HepG2 (cell line): Measurements from ENCODE around the gene ATP11A. TPM values are rescaled to one million over a fixed set of nuclear protein-coding genes. Genes with fewer than 3 reads are reported as not detected.

Experiments used
- DPF2 ChIP-seq: sonication (generic); formaldehyde crosslinking; IDR thresholded peaks from 2 replicates; pipeline ENCODE4 v1.4.0; 2020; ENCODE audit warnings: mild to moderate bottlenecking, low read depth, missing genetic modification reagents, borderline replicate concordance
- ERF ChIP-seq: IDR thresholded peaks from 2 replicates; pipeline ENCODE4 v1.6.1; 2018; ENCODE audit warnings: missing biosample characterization, missing genetic modification reagents
- GLMP ChIP-seq: sonication (generic); formaldehyde crosslinking; IDR thresholded peaks from 2 replicates; pipeline ENCODE4 v1.9.0; 2021; ENCODE audit warnings: missing genetic modification reagents, mild to moderate bottlenecking, borderline replicate concordance
- GZF1 ChIP-seq: sonication (generic); formaldehyde crosslinking; IDR thresholded peaks from 2 replicates; pipeline ENCODE4 v1.5.1; 2020; ENCODE audit warnings: mild to moderate bottlenecking, missing genetic modification reagents
- HNF4A ChIP-seq: sonication (generic); formaldehyde crosslinking; IDR thresholded peaks from 2 replicates; pipeline ENCODE4 v1.4.0; 2020; ENCODE audit warnings: missing genetic modification reagents
- IKZF5 ChIP-seq: IDR thresholded peaks from 2 replicates; pipeline ENCODE4 v1.6.1; 2018; ENCODE audit warnings: missing genetic modification reagents, mild to moderate bottlenecking, missing compliant biosample characterization
- MAZ ChIP-seq, 2 experiments: sonication (generic) in 1 of 2; formaldehyde crosslinking in 1 of 2; IDR thresholded peaks; 2 replicates each; pipeline versions ENCODE4 v1.5.0 to v1.6.1; 2012 to 2020; ENCODE audit warnings: low read depth in 2 of 2, mild to moderate bottlenecking in 2 of 2, borderline replicate concordance in 1 of 2, improper control_type of control experiment in 1 of 2, low read length in 1 of 2, missing genetic modification reagents in 1 of 2, moderate library complexity in 1 of 2
- NR2F1 ChIP-seq, 2 experiments: fragments of 450-650 bp in 1 of 2; formaldehyde crosslinking in 1 of 2; IDR thresholded peaks; 2 replicates each; pipeline versions ENCODE4 v1.5.0 to v1.6.1; 2016 to 2020; ENCODE audit warnings: mild to moderate bottlenecking in 1 of 2, missing compliant biosample characterization in 1 of 2, missing genetic modification reagents in 1 of 2, moderate library complexity in 1 of 2
- PLSCR1 ChIP-seq: sonication (generic); formaldehyde crosslinking; IDR thresholded peaks from 2 replicates; pipeline ENCODE4 v1.5.0; 2020; ENCODE audit warnings: missing genetic modification reagents, mild to moderate bottlenecking, borderline replicate concordance
- RARG ChIP-seq: sonication (generic); formaldehyde crosslinking; IDR thresholded peaks from 2 replicates; pipeline ENCODE4 v1.4.0; 2020; ENCODE audit warnings: low read depth, mild to moderate bottlenecking, missing genetic modification reagents
- YEATS2 ChIP-seq: sonication (generic); formaldehyde crosslinking; IDR thresholded peaks from 2 replicates; pipeline ENCODE4 v1.4.0; 2020; ENCODE audit warnings: missing genetic modification reagents, borderline replicate concordance
- ZBTB20 ChIP-seq: sonication (generic); formaldehyde crosslinking; IDR thresholded peaks from 2 replicates; pipeline ENCODE4 v1.8.1; 2023; ENCODE audit warnings: missing genetic modification reagents, low read depth, mild to moderate bottlenecking, borderline replicate concordance
- ZNF225 ChIP-seq: sonication (generic); formaldehyde crosslinking; IDR thresholded peaks from 2 replicates; pipeline ENCODE4 v1.4.0; 2020; ENCODE audit warnings: mild to moderate bottlenecking, missing genetic modification reagents
- ZNF441 ChIP-seq: sonication (generic); formaldehyde crosslinking; IDR thresholded peaks from 2 replicates; pipeline ENCODE4 v1.7.0; 2021; ENCODE audit warnings: missing genetic modification reagents, borderline replicate concordance
- ZNF552 ChIP-seq: sonication (generic); formaldehyde crosslinking; IDR thresholded peaks from 2 replicates; pipeline ENCODE4 v1.9.0; 2022; ENCODE audit warnings: missing genetic modification reagents, mild to moderate bottlenecking, borderline replicate concordance
- ZNF570 ChIP-seq: sonication (generic); formaldehyde crosslinking; IDR thresholded peaks from 2 replicates; pipeline ENCODE4 v1.4.0; 2020; ENCODE audit warnings: mild to moderate bottlenecking, missing genetic modification reagents, borderline replicate concordance
- polyA plus RNA-seq, 8 experiments: library from polyadenylated mRNA; depleted of rRNA in 3 of 8; stranded (reverse) in 7 of 8; unstranded in 1 of 8; fragments of >200 nt; fragmentation: Illumina TruSeq in 4 of 8; extraction: Trizol in 4 of 8; gene quantifications; 2 replicates each; pipeline versions ENCODE4 v1.2.1 to v1.2.3, GENCODE V29; 2011 to 2016; ENCODE audit warnings: low read depth in 4 of 8, missing spikeins in 1 of 8, mixed read lengths in 1 of 8; ENCODE audit not compliant: insufficient read depth in 1 of 8
- total RNA-seq, 5 experiments: library from RNA; depleted of rRNA; stranded (reverse); fragments of >200 nt; fragmentation: Illumina TruSeq; extraction: Trizol; gene quantifications; 2 replicates each; pipeline ENCODE4 v1.2.3, GENCODE V29; 2016; ENCODE audit warnings: low read depth in 1 of 5
- TF ChIP-seq, protein P1 (sequence below): sonication (generic); formaldehyde crosslinking; IDR thresholded peaks from 2 replicates; pipeline ENCODE4 v1.4.0; 2020; ENCODE audit warnings: mild to moderate bottlenecking, missing genetic modification reagents
- TF ChIP-seq, protein P2 (sequence below): fragments of 450-650 bp; IDR thresholded peaks from 2 replicates; pipeline ENCODE4 v1.6.1; 2016
- TF ChIP-seq, protein P3 (sequence below): sonication (generic); formaldehyde crosslinking; IDR thresholded peaks from 2 replicates; pipeline ENCODE4 v1.5.1; 2020; ENCODE audit warnings: missing genetic modification reagents, mild to moderate bottlenecking, borderline replicate concordance

The ATP11A gene
- total and polyA plus RNA-seq, 2 of the 13 experiments (the other 11 are each of a cell fraction or from before 2014, with no cell fraction given): 18.4 to 20.1 TPM

DNA sequence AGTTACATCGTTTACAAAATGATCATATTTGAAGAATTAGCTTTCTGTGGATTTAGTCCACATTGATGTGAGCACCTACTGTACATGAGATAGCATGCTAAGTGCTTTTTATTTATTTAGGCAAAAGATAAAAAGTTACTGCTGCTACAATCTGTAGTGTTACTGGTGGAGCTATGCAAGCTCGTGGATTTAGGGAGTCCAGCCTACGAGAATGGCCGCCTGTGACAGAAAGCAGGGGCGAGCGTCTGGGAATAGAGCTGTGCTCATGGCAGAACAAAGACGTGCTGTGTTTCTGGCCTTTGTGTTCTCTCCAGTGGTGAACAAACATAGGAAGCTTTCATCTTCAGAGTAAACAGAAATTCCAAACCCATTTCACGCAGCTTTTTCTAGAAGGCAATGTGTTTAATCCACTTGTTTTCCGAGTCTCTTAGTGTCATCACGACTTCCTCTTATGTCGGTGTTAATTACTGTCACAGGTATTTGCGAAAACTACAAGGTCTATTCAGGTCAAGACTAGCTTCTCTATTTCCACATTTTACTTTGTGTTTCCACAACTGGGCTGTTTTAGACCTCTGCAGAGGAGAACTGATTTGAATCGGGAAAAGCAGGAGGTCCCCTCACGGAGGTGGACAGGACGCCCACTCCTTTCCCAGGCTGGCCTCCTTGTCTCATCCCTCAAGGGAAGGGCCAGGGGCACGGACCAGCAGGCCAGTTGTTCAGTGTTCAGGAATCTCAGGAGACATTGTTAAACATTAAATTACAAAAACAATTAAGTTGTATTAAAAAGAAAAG lies 67.3 kb downstream of the ATP11A start (continued):
- TF ChIP-seq ZNF570 (CRISPR knock-in tag) (no peak), ZNF225 (CRISPR knock-in tag) (no peak), IKZF5 (CRISPR knock-in tag) (peak; percentile 90), MAZ (IDR thresholded peaks at IDR 0.05; ENCODE audit: borderline replicate concordance, low read depth, low read length) (no peak), MAZ (CRISPR knock-in tag; IDR thresholded peaks at IDR 0.05; ENCODE audit: low read depth) (peak; percentile 47), ZNF552 (no peak), ZNF441 (no peak), YEATS2 (CRISPR knock-in tag) (no peak; the same call in 1 of the 2 replicates), GLMP (CRISPR knock-in tag) (no peak), PLSCR1 (no peak; the same call in 1 of the 2 replicates), GZF1 (no peak), ZBTB20 (0 out of 2 replicates have a peak, but pooled peaks have one; percentile 39), NR2F1 (CRISPR knock-in tag; IDR thresholded peaks at IDR 0.05) (peak in 1 of 2 experiments; percentile 70; a peak in 2 of 4 replicates), RARG (CRISPR knock-in tag) (no peak), ERF (peak; percentile 79), HNF4A (peak; percentile 72), DPF2 (CRISPR knock-in tag) (peak; percentile 88; the same call in 1 of the 2 replicates)
- TF ChIP-seq, protein P1, sequence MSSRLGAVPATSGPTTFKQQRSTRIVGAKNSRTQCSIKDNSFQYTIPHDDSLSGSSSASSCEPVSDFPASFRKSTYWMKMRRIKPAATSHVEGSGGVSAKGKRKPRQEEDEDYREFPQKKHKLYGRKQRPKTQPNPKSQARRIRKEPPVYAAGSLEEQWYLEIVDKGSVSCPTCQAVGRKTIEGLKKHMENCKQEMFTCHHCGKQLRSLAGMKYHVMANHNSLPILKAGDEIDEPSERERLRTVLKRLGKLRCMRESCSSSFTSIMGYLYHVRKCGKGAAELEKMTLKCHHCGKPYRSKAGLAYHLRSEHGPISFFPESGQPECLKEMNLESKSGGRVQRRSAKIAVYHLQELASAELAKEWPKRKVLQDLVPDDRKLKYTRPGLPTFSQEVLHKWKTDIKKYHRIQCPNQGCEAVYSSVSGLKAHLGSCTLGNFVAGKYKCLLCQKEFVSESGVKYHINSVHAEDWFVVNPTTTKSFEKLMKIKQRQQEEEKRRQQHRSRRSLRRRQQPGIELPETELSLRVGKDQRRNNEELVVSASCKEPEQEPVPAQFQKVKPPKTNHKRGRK (CRISPR knock-in tag): no peak
- TF ChIP-seq, protein P2, sequence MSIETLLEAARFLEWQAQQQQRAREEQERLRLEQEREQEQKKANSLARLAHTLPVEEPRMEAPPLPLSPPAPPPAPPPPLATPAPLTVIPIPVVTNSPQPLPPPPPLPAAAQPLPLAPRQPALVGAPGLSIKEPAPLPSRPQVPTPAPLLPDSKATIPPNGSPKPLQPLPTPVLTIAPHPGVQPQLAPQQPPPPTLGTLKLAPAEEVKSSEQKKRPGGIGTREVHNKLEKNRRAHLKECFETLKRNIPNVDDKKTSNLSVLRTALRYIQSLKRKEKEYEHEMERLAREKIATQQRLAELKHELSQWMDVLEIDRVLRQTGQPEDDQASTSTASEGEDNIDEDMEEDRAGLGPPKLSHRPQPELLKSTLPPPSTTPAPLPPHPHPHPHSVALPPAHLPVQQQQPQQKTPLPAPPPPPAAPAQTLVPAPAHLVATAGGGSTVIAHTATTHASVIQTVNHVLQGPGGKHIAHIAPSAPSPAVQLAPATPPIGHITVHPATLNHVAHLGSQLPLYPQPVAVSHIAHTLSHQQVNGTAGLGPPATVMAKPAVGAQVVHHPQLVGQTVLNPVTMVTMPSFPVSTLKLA: no peak
- TF ChIP-seq, protein P3, sequence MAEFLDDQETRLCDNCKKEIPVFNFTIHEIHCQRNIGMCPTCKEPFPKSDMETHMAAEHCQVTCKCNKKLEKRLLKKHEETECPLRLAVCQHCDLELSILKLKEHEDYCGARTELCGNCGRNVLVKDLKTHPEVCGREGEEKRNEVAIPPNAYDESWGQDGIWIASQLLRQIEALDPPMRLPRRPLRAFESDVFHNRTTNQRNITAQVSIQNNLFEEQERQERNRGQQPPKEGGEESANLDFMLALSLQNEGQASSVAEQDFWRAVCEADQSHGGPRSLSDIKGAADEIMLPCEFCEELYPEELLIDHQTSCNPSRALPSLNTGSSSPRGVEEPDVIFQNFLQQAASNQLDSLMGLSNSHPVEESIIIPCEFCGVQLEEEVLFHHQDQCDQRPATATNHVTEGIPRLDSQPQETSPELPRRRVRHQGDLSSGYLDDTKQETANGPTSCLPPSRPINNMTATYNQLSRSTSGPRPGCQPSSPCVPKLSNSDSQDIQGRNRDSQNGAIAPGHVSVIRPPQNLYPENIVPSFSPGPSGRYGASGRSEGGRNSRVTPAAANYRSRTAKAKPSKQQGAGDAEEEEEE: no peak
